Natural killer cell (primary cell): ENCODE measurements around the gene TOP3B. TPM values are rescaled to one million over a fixed set of nuclear protein-coding genes. Genes with fewer than 3 reads are reported as not detected.

Experiments
- ATAC-seq, 3 donors: fragments of 150-1000 bp in 2 of 3; fragments of 200-7000 bp in 1 of 3; cut with Tn5 transposase; 1 replicate in 1 of 3; 2 replicates in 2 of 3; pipeline ENCODE4 v1.10.0; 2021; ENCODE audit warnings: mild to moderate bottlenecking in 2 of 3, moderate library complexity in 2 of 3
- DNase-seq, 2 donors: peaks; one replicate each; pipeline versions ENCODE4 v3.0.0 to v3.0.0-alpha.2; 2013 to 2021; ENCODE audit warnings: mixed read lengths in 1 of 2
- H3K27ac ChIP-seq: one replicate; pipeline ENCODE4 v1.5.1; 2013; ENCODE audit warnings: mild to moderate bottlenecking, low read length
- H3K27me3 ChIP-seq: one replicate; pipeline ENCODE4 v1.6.1; 2013; ENCODE audit warnings: low read length; ENCODE audit not compliant: control insufficient read depth, insufficient read depth
- H3K36me3 ChIP-seq: one replicate; pipeline ENCODE4 v1.6.1; 2013; ENCODE audit warnings: low read length; ENCODE audit not compliant: control insufficient read depth, insufficient read depth
- H3K4me1 ChIP-seq: one replicate; pipeline ENCODE4 v1.6.1; 2013; ENCODE audit warnings: low read length; ENCODE audit not compliant: control insufficient read depth, insufficient read depth
- H3K4me3 ChIP-seq: one replicate; pipeline ENCODE4 v1.5.1; 2013; ENCODE audit warnings: low read length
- H3K9me3 ChIP-seq: one replicate; pipeline ENCODE4 v1.6.1; 2013; ENCODE audit warnings: low read length; ENCODE audit not compliant: control insufficient read depth, insufficient read depth
- H3K27ac Mint-ChIP-seq, 2 donors: one replicate each; pipeline ENCODE4 v1.8.0; 2022; ENCODE audit warnings: mild to moderate bottlenecking in 2 of 2, mixed read lengths in 2 of 2, moderate library complexity in 1 of 2
- H3K27me3 Mint-ChIP-seq, 2 donors: one replicate each; pipeline ENCODE4 v1.8.0; 2022; ENCODE audit warnings: low read depth in 2 of 2, mixed read lengths in 2 of 2
- H3K36me3 Mint-ChIP-seq: one replicate; pipeline ENCODE4 v1.8.0; 2022; ENCODE audit warnings: mixed read lengths
- H3K4me1 Mint-ChIP-seq, 2 donors: one replicate each; pipeline ENCODE4 v1.8.0; 2022; ENCODE audit warnings: mixed read lengths in 2 of 2
- H3K4me3 Mint-ChIP-seq: one replicate; pipeline ENCODE4 v1.8.0; 2022; ENCODE audit warnings: mild to moderate bottlenecking, moderate library complexity, mixed read lengths
- H3K9me3 Mint-ChIP-seq, 2 donors: one replicate each; pipeline ENCODE4 v1.8.0; 2022; ENCODE audit warnings: mixed read lengths in 2 of 2
- CTCF ChIP-seq: fragments of 200-600 bp; IDR thresholded peaks from one replicate; pipeline ENCODE4 v1.8.0; 2022; ENCODE audit warnings: antibody characterized with exemption
- WGBS: methylation state at CpG from one replicate; pipeline ENCODE4 v1.1.7; 2013; ENCODE audit warnings: missing lambda C conversion rate; ENCODE audit not compliant: insufficient coverage; 5-methylcytosine and 5-hydroxymethylcytosine counted together
- intact Hi-C: fragments of 100-400 bp; cut with micrococcal nuclease; formaldehyde crosslinking; loops from one replicate; pipeline ENCODE4 v1.14.2; 2022
- total RNA-seq, 4 donors: library from RNA; stranded (reverse); fragments of 120-200 nt in 1 of 4; gene quantifications; one replicate each; pipeline versions ENCODE4 v1.2.3 to v1.2.4, GENCODE V29; 2013 to 2022

The TOP3B gene
- total RNA-seq, 3 donors from 2014 or later (not counting 1 experiment from before 2014, with no cell fraction given): 45.8 to 66.0 (median 62.7) TPM

- H3K4me1 Mint-ChIP-seq: no peaks in the 10 kb centered on the region
Observed at GRCh38 chr22:22002526-22003055, 20.0 kb upstream of the TOP3B start.

GRCh38 chr22:22001664-22002525 lies 19.3 kb upstream of the TOP3B start:
- Mint-ChIP-seq H3K36me3 (no peaks in the 10 kb centered on the region), H3K27ac (no peak overlapping the region), H3K9me3 (no peaks in the 10 kb centered on the region), H3K27me3 (peaks cover 7 to 20% of the 10 kb centered on the region in 2 donors), H3K4me1 (no peaks in the 10 kb centered on the region), H3K4me3 (no peak overlapping the region)
- Histone ChIP-seq H3K27me3 (no peaks in the 10 kb centered on the region), H3K9me3 (no peaks in the 10 kb centered on the region), H3K4me1 (no peaks in the 10 kb centered on the region), H3K4me3 (no peak overlapping the region), H3K27ac (no peak overlapping the region), H3K36me3 (no peaks in the 10 kb centered on the region)
- ATAC-seq (no peak), DNase-seq (no peak)
- WGBS: no CpG with 5 or more reads among the region's 2 CpGs
- intact Hi-C loops: no loop called here
- TF ChIP-seq CTCF: no peak

More at GRCh38 chr22:22002526-22003055, 20.0 kb upstream of the TOP3B start:
- no peak for TF ChIP-seq CTCF
- no peaks in the 10 kb centered on the region for H3K36me3 ChIP-seq
- no peaks in the 10 kb centered on the region for H3K27me3 ChIP-seq
- no peaks in the 10 kb centered on the region for H3K4me1 ChIP-seq
- DNase-seq (no peak), ATAC-seq (no peak)
- Mint-ChIP-seq H3K27me3 (peaks cover 7 to 20% of the 10 kb centered on the region in 2 donors), H3K9me3 (no peaks in the 10 kb centered on the region), H3K4me3 (no peak overlapping the region), H3K36me3 (no peaks in the 10 kb centered on the region), H3K27ac (no peak overlapping the region)
- H3K9me3 ChIP-seq: no peaks in the 10 kb centered on the region
- intact Hi-C loops: no loop called here
- WGBS: 94% methylated on average over 3 of the region's 3 CpGs
- H3K4me3 ChIP-seq: no peak overlapping the region
- H3K27ac ChIP-seq: no peak overlapping the region

- H3K36me3 Mint-ChIP-seq: no peaks in the 10 kb centered on the region
- no peak for DNase-seq
- no peaks in the 10 kb centered on the region for H3K36me3 ChIP-seq
- H3K4me3 Mint-ChIP-seq: no peak overlapping the region
- H3K9me3 ChIP-seq: no peaks in the 10 kb centered on the region
- no peak overlapping the region for H3K27ac ChIP-seq
- no peak overlapping the region for H3K4me3 ChIP-seq
- peaks cover 7 to 13% of the 10 kb centered on the region in 2 donors for H3K27me3 Mint-ChIP-seq
- WGBS: 93% methylated on average over 6 of the region's 7 CpGs
- H3K4me1 Mint-ChIP-seq: no peaks in the 10 kb centered on the region
- H3K9me3 Mint-ChIP-seq: no peaks in the 10 kb centered on the region
- no peaks in the 10 kb centered on the region for H3K4me1 ChIP-seq
- no peak overlapping the region for H3K27ac Mint-ChIP-seq
- no peak for ATAC-seq
- TF ChIP-seq CTCF: no peak
- no peaks in the 10 kb centered on the region for H3K27me3 ChIP-seq
- intact Hi-C loops: no loop called here
Observed at GRCh38 chr22:21998595-21999247, 16.1 kb upstream of the TOP3B start.
